Panc1 (cell line): ENCODE measurements around the gene DDA1. TPM values are rescaled to one million over a fixed set of nuclear protein-coding genes. Genes with fewer than 3 reads are reported as not detected.
"Not testable (repeated sequence)": the region's sequence is repeated elsewhere in the genome, so short reads cannot be mapped to it uniquely, and the experiment has no call there.

ENCODE experiments used
- ATAC-seq: fragments of 200-7000 bp; cut with Tn5 transposase; 2 replicates; pipeline ENCODE4 v1.9.1; 2020; ENCODE audit warnings: mild to moderate bottlenecking, moderate library complexity
- BruUV-seq: library from RNA; stranded (reverse); fragments of 400-500 nt; replicated peaks from 2 replicates; lab custom pipeline; 2021; lab: Mats Ljungman, UMichigan
- CTCF ChIA-PET: fragments of 300-600 bp; sonication (Branson Sonifier 250); formaldehyde crosslinking; loops from one replicate; lab custom pipeline; 2022; ENCODE audit warnings: antibody characterized with exemption; lab: Charles Lee
- POLR2A ChIA-PET: fragments of 300-600 bp; sonication (Branson Sonifier 250); formaldehyde crosslinking; loops from one replicate; lab custom pipeline; 2022; ENCODE audit warnings: antibody characterized with exemption; lab: Charles Lee
- DNase-seq: peaks from one replicate; pipeline ENCODE4 v3.0.0-alpha.2; 2010; ENCODE audit warnings: low read depth, low spot score
- H3K27ac ChIP-seq: 2 replicates; pipeline ENCODE4 v1.5.1; 2011; ENCODE audit warnings: mild to moderate bottlenecking, low read length, inconsistent platforms
- H3K27me3 ChIP-seq: fragments of 200-500 bp; sonication (Bioruptor generic); 2 replicates; pipeline ENCODE4 v1.6.0; 2014; ENCODE audit warnings: low read length, inconsistent platforms; ENCODE audit not compliant: control insufficient read depth, insufficient read depth
- H3K36me3 ChIP-seq: fragments of 200-500 bp; sonication (Bioruptor generic); 2 replicates; pipeline ENCODE4 v1.5.1; 2014; ENCODE audit warnings: inconsistent platforms, mild to moderate bottlenecking, low read length, moderate library complexity; ENCODE audit not compliant: control insufficient read depth, insufficient read depth
- H3K4me1 ChIP-seq: 2 replicates; pipeline ENCODE4 v1.5.1; 2011; ENCODE audit warnings: inconsistent platforms, mild to moderate bottlenecking, low read length, moderate library complexity; ENCODE audit not compliant: control insufficient read depth, insufficient read depth
- H3K4me3 ChIP-seq, 2 experiments: 2 replicates each; pipeline ENCODE4 v1.5.1; 2011 to 2012; ENCODE audit warnings: low read depth in 2 of 2, low read length in 2 of 2, mild to moderate bottlenecking in 2 of 2, inconsistent platforms in 1 of 2, moderate library complexity in 1 of 2
- H3K9me3 ChIP-seq: fragments of 200-500 bp; sonication (Bioruptor generic); 2 replicates; pipeline ENCODE4 v1.5.1; 2014; ENCODE audit warnings: low read depth, mild to moderate bottlenecking, inconsistent platforms, low read length, moderate library complexity; ENCODE audit not compliant: control insufficient read depth, insufficient read depth
- POLR2AphosphoS5 ChIP-seq: IDR thresholded peaks from 2 replicates; pipeline ENCODE4 v1.6.1; 2012; ENCODE audit warnings: mild to moderate bottlenecking, low read depth, low read length, moderate library complexity
- SIN3A ChIP-seq: IDR thresholded peaks from 2 replicates; pipeline ENCODE4 v1.6.1; 2012; ENCODE audit warnings: low read depth, mild to moderate bottlenecking, low read length, moderate library complexity, borderline replicate concordance; ENCODE audit not compliant: insufficient read depth
- TCF7L2 ChIP-seq: IDR thresholded peaks from 2 replicates; pipeline ENCODE4 v1.6.1; 2011; ENCODE audit warnings: mild to moderate bottlenecking, low read depth, low read length, inconsistent platforms
- in situ Hi-C: cut with HindIII; loops from 2 replicates; pipeline ENCODE4 v1.10.0; 2016; ENCODE audit warnings: low sequenced_read_pairs, low pct_unique_long_range_greater_than_20kb
- intact Hi-C: fragments of 100-400 bp; cut with micrococcal nuclease; formaldehyde crosslinking; loops from one replicate; pipeline ENCODE4 v1.10.0; 2022; ENCODE audit not compliant: unreplicated experiment
- total RNA-seq: library from RNA; stranded (reverse); gene quantifications from one replicate; pipeline ENCODE4 v1.2.1, GENCODE V29; 2021; ENCODE audit not compliant: unreplicated experiment
- TF ChIP-seq, protein P1 (sequence below): fragments of 450-650 bp; IDR thresholded peaks from 2 replicates; pipeline ENCODE4 v1.5.1; 2017; ENCODE audit warnings: mild to moderate bottlenecking
- TF ChIP-seq, protein P2 (sequence below), 2 experiments: IDR thresholded peaks; 2 replicates each; pipeline ENCODE4 v1.6.1; 2011 to 2012; ENCODE audit warnings: low read depth in 2 of 2, control low read depth in 1 of 2, low read length in 1 of 2, mild to moderate bottlenecking in 1 of 2, moderate library complexity in 1 of 2; ENCODE audit not compliant: insufficient read depth in 1 of 2

DDA1 gene
- total RNA-seq, 1 experiment from 2014 or later = 56.0 TPM

DNA sequence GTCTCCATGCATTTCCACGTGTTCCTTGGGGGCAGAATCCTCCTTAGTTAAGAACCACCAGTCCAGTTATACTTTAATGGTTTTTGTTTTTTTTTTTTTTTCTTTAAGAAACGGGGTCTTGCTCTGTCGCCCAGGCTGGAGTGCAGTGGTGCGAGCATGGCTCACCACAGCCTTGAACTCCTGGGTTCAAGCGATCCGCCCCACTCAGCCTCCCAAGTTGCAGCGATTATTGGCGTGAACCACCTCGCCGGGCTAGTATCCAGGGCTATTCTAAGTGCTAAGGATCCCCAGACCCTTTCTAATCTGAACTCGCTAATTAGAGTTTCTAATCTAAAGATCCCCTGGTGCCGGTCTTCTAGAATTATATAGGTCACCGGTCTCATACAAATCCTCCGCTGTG is 15.8 kb upstream of the DDA1 start:
- no peak for DNase-seq
- BruUV-seq = no TSS peak
- in situ Hi-C loops = no loop called here
- H3K36me3 ChIP-seq = no peaks in the 10 kb centered on the region
- TF ChIP-seq, protein P1, sequence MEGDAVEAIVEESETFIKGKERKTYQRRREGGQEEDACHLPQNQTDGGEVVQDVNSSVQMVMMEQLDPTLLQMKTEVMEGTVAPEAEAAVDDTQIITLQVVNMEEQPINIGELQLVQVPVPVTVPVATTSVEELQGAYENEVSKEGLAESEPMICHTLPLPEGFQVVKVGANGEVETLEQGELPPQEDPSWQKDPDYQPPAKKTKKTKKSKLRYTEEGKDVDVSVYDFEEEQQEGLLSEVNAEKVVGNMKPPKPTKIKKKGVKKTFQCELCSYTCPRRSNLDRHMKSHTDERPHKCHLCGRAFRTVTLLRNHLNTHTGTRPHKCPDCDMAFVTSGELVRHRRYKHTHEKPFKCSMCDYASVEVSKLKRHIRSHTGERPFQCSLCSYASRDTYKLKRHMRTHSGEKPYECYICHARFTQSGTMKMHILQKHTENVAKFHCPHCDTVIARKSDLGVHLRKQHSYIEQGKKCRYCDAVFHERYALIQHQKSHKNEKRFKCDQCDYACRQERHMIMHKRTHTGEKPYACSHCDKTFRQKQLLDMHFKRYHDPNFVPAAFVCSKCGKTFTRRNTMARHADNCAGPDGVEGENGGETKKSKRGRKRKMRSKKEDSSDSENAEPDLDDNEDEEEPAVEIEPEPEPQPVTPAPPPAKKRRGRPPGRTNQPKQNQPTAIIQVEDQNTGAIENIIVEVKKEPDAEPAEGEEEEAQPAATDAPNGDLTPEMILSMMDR = no peak
- ATAC-seq = no peak
- H3K4me3 ChIP-seq = no peak overlapping the region
- no peaks in the 10 kb centered on the region for H3K9me3 ChIP-seq
- intact Hi-C loops = no loop called here
- H3K4me1 ChIP-seq = peaks cover 3% of the 10 kb centered on the region; the same call in 1 of the 2 replicates
- H3K27me3 ChIP-seq = no peaks in the 10 kb centered on the region
- ChIA-PET POLR2A (no interaction called here), CTCF (interaction anchor here (0.7 to 1.4 kb wide), 3 partner anchors 12 to 175 kb away, joined by 3 to 8 read pairs (median 8); partner anchors contain the start of gene MRPL34)
- H3K27ac ChIP-seq = no peak overlapping the region

DNA sequence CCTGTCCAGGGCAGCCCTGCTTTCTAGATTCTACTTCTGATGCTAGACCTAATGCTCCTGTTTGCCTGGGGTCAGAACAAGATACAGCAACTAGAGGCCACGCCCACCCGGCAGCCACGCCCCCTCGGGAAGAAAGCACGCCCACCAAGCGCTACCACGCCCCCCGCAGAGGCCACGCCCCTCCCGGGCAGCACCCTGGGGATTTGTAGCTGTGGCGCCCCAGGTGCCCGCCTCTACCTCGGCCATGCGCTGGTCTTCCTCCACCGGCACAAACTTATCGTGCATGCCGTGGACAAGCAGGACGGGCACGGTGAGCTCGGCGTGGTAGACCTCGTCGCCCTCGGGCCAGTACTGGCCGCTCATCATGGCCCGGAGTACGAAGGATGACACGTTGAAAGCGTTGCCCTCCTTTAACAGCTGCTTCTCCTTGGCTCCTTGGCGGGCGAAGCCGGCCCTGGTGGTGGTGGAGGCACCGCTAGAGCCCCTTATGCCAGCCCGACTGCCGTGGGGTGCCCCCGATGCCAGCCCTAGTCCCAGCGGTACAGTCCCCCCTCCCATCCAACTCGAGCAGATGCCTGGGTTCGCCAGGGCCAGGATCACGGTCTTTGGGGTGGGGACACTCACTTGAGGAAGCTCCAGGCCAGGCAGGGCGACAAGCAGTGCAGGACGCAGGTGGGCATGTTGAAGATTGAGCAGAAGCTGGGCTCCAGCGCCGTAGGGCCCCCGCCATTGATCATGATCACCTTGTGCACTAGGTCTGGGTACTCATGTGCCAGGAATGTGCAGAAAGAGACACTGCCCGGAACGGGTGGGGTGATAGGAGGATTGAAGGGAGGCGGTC is 15.1 kb upstream of the DDA1 start:
- Histone ChIP-seq H3K27me3 (no peaks in the 10 kb centered on the region), H3K36me3 (no peaks in the 10 kb centered on the region), H3K27ac (no peak overlapping the region), H3K4me3 (no peak overlapping the region), H3K4me1 (peaks cover 3% of the 10 kb centered on the region; the same call in 1 of the 2 replicates), H3K9me3 (no peaks in the 10 kb centered on the region)
- BruUV-seq = no TSS peak
- DNase-seq = no peak
- ATAC-seq = no peak
- POLR2A ChIA-PET = no interaction called here
- in situ Hi-C loops (no loop called here), intact Hi-C loops (no loop called here)
- CTCF ChIA-PET = interaction anchor here (1.4 kb wide), 1 partner anchor 11 kb away, joined by 8 read pairs; the partner anchor contains the start of gene MRPL34
- TF ChIP-seq, protein P1 = no peak
- TF ChIP-seq POLR2AphosphoS5 (no peak), SIN3A (no peak), TCF7L2 (no peak)
- TF ChIP-seq, protein P2, sequence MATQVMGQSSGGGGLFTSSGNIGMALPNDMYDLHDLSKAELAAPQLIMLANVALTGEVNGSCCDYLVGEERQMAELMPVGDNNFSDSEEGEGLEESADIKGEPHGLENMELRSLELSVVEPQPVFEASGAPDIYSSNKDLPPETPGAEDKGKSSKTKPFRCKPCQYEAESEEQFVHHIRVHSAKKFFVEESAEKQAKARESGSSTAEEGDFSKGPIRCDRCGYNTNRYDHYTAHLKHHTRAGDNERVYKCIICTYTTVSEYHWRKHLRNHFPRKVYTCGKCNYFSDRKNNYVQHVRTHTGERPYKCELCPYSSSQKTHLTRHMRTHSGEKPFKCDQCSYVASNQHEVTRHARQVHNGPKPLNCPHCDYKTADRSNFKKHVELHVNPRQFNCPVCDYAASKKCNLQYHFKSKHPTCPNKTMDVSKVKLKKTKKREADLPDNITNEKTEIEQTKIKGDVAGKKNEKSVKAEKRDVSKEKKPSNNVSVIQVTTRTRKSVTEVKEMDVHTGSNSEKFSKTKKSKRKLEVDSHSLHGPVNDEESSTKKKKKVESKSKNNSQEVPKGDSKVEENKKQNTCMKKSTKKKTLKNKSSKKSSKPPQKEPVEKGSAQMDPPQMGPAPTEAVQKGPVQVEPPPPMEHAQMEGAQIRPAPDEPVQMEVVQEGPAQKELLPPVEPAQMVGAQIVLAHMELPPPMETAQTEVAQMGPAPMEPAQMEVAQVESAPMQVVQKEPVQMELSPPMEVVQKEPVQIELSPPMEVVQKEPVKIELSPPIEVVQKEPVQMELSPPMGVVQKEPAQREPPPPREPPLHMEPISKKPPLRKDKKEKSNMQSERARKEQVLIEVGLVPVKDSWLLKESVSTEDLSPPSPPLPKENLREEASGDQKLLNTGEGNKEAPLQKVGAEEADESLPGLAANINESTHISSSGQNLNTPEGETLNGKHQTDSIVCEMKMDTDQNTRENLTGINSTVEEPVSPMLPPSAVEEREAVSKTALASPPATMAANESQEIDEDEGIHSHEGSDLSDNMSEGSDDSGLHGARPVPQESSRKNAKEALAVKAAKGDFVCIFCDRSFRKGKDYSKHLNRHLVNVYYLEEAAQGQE (IDR thresholded peaks at IDR 0.05; ENCODE audit: insufficient read depth in 1 of 2, low read depth in 2 of 2, low read length in 1 of 2) = no peak

DNA sequence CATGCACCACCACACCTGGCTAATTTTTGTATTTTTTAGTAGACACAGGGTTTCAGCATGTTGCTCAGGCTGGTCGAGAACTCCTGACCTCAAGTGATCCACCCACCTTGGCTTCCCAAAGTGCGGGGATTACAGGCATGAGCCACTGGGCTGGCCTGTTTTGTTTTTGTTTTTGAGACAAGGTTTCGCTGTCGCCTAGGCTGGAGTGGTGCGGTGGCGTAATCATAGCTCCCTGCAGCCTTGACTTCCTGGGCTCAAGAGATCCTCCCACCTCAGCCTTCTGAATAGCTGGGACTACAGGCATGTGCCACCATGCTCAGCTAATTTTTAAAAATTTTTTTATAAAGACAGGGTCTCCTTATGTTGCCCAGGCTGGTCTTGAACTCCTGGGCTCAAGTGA is 13.8 kb upstream of the DDA1 start:
- H3K27ac ChIP-seq = not testable (repeated sequence)

More for the DNA sequence above, 13.8 kb upstream of the DDA1 start:
- H3K4me3 ChIP-seq, POLR2A ChIA-PET, BruUV-seq, CTCF ChIA-PET, in situ Hi-C loops, H3K9me3 ChIP-seq, H3K27me3 ChIP-seq, intact Hi-C loops, DNase-seq, H3K36me3 ChIP-seq, H3K4me1 ChIP-seq, ATAC-seq: not testable (repeated sequence)
